Measurements from ENCODE around the gene C22orf15. TPM values are rescaled to one million over a fixed set of nuclear protein-coding genes. Genes with fewer than 3 reads are reported as not detected.

The C22orf15 gene
- total RNA-seq, 2 experiments from 2014 or later: 0.99 to 1.3 TPM

DNA sequence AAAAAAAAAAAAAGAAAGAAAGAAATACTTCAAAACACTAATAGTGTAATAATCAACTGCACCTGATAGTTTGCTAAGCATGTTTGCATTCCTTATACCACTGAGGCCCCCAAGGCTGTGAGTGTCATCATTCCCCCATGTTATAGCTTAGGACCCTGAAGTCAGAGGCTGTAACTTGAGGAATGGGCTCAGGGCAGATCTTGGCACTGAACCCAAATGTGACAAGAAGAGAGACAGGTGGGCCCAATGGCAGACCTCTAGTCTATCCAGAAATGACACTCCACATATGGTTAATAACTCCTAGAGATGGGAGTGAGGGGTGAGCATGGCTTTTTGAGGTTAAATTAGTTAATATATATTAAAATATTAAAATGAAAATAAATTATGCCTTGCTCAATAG, 25.1 kb upstream of the C22orf15 start:
- Mint-ChIP-seq H3K36me3 (ENCODE audit: low read depth) (no peaks in the 10 kb centered on the region), H3K9me3 (no peaks in the 10 kb centered on the region), H3K4me3 (no peak overlapping the region), H3K27ac (no peak overlapping the region), H3K27me3 (no peaks in the 10 kb centered on the region), H3K4me1 (peaks cover 3% of the 10 kb centered on the region)
- no peak for DNase-seq
- CTCF ChIA-PET: interaction anchor here (0.6 to 1.1 kb wide), 4 partner anchors 9 to 813 kb away, joined by 3 read pairs; partner anchors contain the start of gene MIF
- POLR2A ChIA-PET: no interaction called here

GRCh38 chr22:23742505-23743264, 20.1 kb upstream of the C22orf15 start:
- CTCF ChIA-PET: interaction anchor here (0.6 kb wide), 1 partner anchor 63 kb away, joined by 4 read pairs; no protein-coding TSS in a partner anchor
- peaks cover 7% of the 10 kb centered on the region for H3K9me3 Mint-ChIP-seq
- no peak for DNase-seq
- no peaks in the 10 kb centered on the region for H3K27me3 Mint-ChIP-seq
- peaks cover 3% of the 10 kb centered on the region for H3K4me1 Mint-ChIP-seq
- peaks cover 19% of the 10 kb centered on the region for H3K36me3 Mint-ChIP-seq (ENCODE audit: low read depth)
- no peak overlapping the region for H3K27ac Mint-ChIP-seq
- POLR2A ChIA-PET: no interaction called here
- H3K4me3 Mint-ChIP-seq: no peak overlapping the region

DNA sequence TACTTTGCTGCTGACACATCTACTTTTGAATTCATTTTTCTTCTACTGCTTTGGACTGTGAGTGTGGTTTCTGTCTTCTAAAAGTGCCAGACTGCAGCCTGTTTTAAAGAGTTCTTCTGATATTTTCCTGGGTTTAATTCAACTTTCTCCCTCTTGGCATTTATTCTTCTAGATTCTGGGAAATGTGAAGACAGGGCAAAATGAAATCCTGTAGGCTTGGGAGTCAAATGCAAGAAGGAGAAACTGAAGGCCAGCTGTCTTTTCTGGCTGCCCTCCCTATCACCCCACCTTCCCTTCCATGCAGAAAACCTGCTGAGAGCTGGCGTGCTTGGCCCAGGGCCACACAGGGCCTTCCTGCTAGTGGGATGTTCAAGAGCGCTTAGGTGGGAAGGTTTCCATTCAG, 19.5 kb upstream of the C22orf15 start:
- peaks cover 19% of the 10 kb centered on the region for H3K36me3 Mint-ChIP-seq (ENCODE audit: low read depth)
- ChIA-PET POLR2A (no interaction called here), CTCF (interaction anchor here (1.3 to 1.4 kb wide), 2 partner anchors 16 to 30 kb away, joined by 3 to 4 read pairs; no protein-coding TSS in a partner anchor)
- H3K27me3 Mint-ChIP-seq: no peaks in the 10 kb centered on the region
- H3K4me1 Mint-ChIP-seq: peaks cover 3% of the 10 kb centered on the region
- peaks cover 7% of the 10 kb centered on the region for H3K9me3 Mint-ChIP-seq
- no peak overlapping the region for H3K4me3 Mint-ChIP-seq
- H3K27ac Mint-ChIP-seq: no peak overlapping the region
- no peak for DNase-seq

DNA sequence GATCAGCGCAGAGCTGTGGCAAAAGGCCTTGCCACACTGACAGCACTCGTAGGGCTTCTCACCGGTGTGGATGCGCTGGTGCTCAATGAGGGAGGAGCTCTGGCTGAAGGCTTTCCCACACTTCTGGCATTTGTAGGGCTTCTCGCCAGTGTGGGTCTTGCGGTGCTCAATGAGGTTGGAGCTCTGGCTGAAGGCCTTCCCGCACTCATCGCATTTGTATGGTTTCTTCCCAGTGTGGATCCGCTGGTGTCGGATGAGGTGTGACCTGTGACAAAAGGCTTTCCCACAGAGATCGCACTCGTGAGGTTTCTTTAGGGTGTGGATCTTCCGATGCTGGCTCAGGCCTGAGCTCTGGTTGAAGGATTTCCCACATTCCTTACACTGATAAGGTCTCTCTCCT, 18.8 kb upstream of the C22orf15 start:
- no peak overlapping the region for H3K4me3 Mint-ChIP-seq
- ChIA-PET POLR2A (interaction anchor here (0.6 kb wide), 1 partner anchor 154 kb away, joined by 4 read pairs; no protein-coding TSS in a partner anchor), CTCF (interaction anchor here (1.1 to 1.4 kb wide), 3 partner anchors 16 to 30 kb away, joined by 3 to 4 read pairs (median 3); partner anchors contain the start of gene CHCHD10)
- no peaks in the 10 kb centered on the region for H3K27me3 Mint-ChIP-seq
- no peak for DNase-seq
- no peaks in the 10 kb centered on the region for H3K4me1 Mint-ChIP-seq
- no peak overlapping the region for H3K27ac Mint-ChIP-seq
- H3K36me3 Mint-ChIP-seq (ENCODE audit: low read depth): peaks cover 19% of the 10 kb centered on the region
- peaks cover 7% of the 10 kb centered on the region for H3K9me3 Mint-ChIP-seq

DNA sequence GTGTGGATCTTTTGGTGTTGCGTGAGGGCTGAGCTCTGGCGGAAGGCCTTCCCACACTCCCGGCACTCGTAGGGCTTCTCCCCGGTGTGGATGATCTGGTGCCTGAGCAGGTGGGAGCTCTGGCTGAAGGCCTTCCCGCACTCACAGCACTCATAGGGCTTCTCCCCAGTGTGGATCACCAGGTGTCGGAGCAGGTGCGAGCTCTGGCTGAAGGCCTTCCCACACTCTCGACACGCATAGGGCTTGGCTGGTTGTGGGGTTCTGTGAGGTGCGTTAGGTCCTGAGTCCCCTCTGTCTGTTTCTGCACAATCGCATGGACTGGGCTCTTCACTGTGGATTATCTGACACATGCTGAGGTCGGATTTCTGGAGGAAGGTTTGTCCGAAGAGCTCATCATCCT, 18.3 kb upstream of the C22orf15 start:
- H3K9me3 Mint-ChIP-seq: peaks cover 7% of the 10 kb centered on the region
- CTCF ChIA-PET: interaction anchor here (1.1 to 1.4 kb wide), 3 partner anchors 15 to 31 kb away, joined by 3 to 4 read pairs (median 3); partner anchors contain the start of gene CHCHD10
- H3K4me3 Mint-ChIP-seq: no peak overlapping the region
- H3K27ac Mint-ChIP-seq: no peak overlapping the region
- POLR2A ChIA-PET: interaction anchor here (0.6 kb wide), 1 partner anchor 155 kb away, joined by 4 read pairs; no protein-coding TSS in a partner anchor
- DNase-seq: no peak
- H3K4me1 Mint-ChIP-seq: no peaks in the 10 kb centered on the region
- peaks cover 19% of the 10 kb centered on the region for H3K36me3 Mint-ChIP-seq (ENCODE audit: low read depth)
- H3K27me3 Mint-ChIP-seq: no peaks in the 10 kb centered on the region

DNA sequence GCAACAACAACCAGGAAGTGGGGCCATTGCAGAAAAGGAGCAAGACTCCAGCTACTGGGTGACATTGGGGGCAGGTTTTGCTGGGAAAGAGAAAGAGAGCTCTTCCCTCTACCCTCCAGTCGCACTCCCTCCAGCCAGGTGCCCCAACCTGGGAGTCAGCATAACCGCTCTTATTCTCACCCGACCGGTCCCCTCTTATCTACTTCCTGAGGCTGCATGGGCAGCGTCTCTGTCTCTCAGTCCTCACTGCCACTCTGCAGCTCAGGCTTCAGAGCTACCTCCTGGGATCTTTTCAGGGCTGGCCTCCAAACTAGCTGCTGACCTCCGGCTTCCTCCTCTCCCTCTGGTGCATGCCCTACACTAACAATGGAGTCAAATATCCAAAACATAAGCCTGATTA, 17.0 kb upstream of the C22orf15 start:
- no peak overlapping the region for H3K4me3 Mint-ChIP-seq
- H3K36me3 Mint-ChIP-seq (ENCODE audit: low read depth): peaks cover 19% of the 10 kb centered on the region
- no peaks in the 10 kb centered on the region for H3K27me3 Mint-ChIP-seq
- peaks cover 11% of the 10 kb centered on the region for H3K4me1 Mint-ChIP-seq
- no peak for DNase-seq
- CTCF ChIA-PET: interaction anchor here (1.3 kb wide), 1 partner anchor 18 kb away, joined by 3 read pairs; no protein-coding TSS in a partner anchor
- H3K9me3 Mint-ChIP-seq: peaks cover 7% of the 10 kb centered on the region
- POLR2A ChIA-PET: no interaction called here
- no peak overlapping the region for H3K27ac Mint-ChIP-seq

DNA sequence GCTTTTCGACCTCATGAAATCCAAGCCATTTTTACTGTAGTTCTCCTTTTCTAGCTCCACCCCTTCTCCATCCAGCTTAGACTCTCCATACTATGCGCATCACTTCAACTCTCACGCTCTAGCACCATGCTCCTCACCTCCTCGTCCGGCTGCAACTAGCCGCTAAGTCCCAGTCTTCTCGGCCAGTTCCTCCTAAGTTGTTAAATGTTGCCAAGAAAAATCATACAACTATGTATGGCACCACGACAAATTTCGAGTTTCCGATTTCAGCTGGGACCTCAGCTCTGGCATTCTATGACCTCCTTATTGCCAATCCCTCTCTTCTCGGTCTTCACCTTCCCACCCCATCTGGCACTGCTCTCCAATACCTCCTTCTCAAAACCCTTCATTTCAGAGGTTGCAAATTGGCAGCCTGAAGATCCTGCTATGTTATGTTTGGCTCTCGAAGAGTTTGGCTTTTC, 12.9 kb upstream of the C22orf15 start:
- no peaks in the 10 kb centered on the region for H3K9me3 Mint-ChIP-seq
- H3K27ac Mint-ChIP-seq: peak overlapping the region; percentile 73
- no peak for DNase-seq
- ChIA-PET CTCF (interaction anchor here (0.6 to 3.5 kb wide), 3 partner anchors 16 to 51 kb away, joined by 3 to 20 read pairs (median 3); partner anchors contain the start of gene CHCHD10), POLR2A (no interaction called here)
- peak overlapping the region; percentile 79 for H3K4me3 Mint-ChIP-seq
- H3K27me3 Mint-ChIP-seq: no peaks in the 10 kb centered on the region
- H3K36me3 Mint-ChIP-seq (ENCODE audit: low read depth): peaks cover 4% of the 10 kb centered on the region
- peaks cover 17% of the 10 kb centered on the region for H3K4me1 Mint-ChIP-seq

- H3K27me3 Mint-ChIP-seq: no peaks in the 10 kb centered on the region
- ChIA-PET POLR2A (no interaction called here), CTCF (interaction anchor here (1.0 to 3.5 kb wide), 3 partner anchors 15 to 144 kb away, joined by 3 to 20 read pairs (median 4); partner anchors contain the start of genes CHCHD10 and MIF)
- H3K4me3 Mint-ChIP-seq: peak overlapping the region; percentile 79
- no peaks in the 10 kb centered on the region for H3K36me3 Mint-ChIP-seq (ENCODE audit: low read depth)
- H3K27ac Mint-ChIP-seq: peak overlapping the region; percentile 73
- peaks cover 17% of the 10 kb centered on the region for H3K4me1 Mint-ChIP-seq
- H3K9me3 Mint-ChIP-seq: no peaks in the 10 kb centered on the region
- no peak for DNase-seq
These were observed 12.4 kb upstream of the C22orf15 start for GRCh38 chr22:23750367-23750713.

DNA sequence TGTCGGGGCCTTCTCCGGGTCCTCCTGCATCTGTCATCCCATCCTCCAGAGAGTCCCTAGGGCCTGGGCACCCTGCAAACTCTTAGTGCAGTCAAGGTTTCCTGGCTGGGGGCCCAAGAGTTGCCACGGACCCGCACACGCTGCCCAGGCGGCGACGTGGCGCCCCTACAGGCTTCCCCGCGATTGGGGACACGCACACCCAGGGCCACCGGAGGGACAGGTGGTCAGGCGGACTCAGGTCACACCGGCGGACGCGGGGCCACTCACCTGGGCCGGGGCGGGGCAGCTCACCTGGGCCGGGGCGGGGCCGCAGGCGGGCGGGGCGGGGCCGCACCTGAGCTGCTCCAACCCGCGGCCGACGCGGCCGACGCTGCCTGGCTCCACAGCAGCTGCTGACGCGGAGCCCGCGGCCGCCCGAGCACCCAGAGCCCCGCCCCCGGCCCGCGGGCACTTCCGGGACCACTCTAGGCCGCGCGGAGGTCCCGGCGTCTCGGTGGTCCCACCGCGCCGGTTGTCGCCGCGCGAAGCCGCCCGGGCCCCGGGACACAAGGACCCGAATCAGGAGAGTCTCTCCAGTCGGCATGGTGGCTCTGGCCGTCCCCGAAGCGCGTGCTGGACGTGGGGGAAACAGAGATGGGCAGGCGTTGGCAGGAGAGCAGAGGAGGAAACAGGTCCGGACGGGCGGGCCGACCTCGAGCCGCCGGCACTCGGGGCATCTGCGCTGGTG, 11.9 kb upstream of the C22orf15 start, which contains the start of gene ZNF70:
Gene ZNF70, minus strand, starts transcription at position 399 of the 727 bp plus-strand sequence. CDS start 5,972 bp downstream, outside the sequence.
- CTCF ChIA-PET: interaction anchor here (1.0 to 3.5 kb wide), 3 partner anchors 15 to 143 kb away, joined by 3 to 20 read pairs (median 4); partner anchors contain the start of genes CHCHD10 and MIF
- Mint-ChIP-seq H3K27ac (peak within 1 kb of the TSS; percentile 73), H3K4me3 (peak within 1 kb of the TSS; percentile 79), H3K36me3 (ENCODE audit: low read depth) (no peaks in the 10 kb centered on the region), H3K27me3 (no peaks in the 10 kb centered on the region), H3K9me3 (no peaks in the 10 kb centered on the region), H3K4me1 (peaks cover 17% of the 10 kb centered on the region)
- POLR2A ChIA-PET: interaction anchor here (0.7 kb wide), 1 partner anchor 613 kb away, joined by 3 read pairs; no protein-coding TSS in a partner anchor
- peak; percentile 80 for DNase-seq

DNA sequence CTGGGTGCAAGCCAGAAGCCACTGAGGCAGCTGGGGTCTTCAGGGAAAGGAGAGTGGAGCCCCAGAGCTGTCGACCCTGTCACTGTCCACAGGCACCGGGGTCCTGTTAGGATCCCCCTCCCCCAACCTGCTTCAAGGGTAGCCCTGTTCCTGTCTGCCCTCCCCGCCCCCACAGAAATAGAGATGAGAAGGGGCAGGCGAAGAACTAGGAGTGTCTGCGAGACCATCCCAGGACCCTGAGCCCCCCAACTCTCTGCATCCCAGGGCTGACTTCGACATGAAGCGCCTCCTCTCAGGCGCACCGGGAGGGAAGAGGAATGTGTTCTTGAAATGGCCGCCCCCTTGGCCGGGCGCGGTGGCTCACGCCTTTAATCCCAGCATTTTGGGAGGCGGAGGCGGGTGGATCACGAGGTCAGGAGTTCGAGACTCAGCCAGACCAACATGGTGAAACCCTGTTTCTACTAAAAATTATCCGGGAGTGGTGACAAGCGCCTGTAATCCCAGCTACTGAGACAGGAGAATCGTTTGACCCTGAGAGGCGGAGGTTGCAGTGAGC, 11.3 kb upstream of the C22orf15 start:
- peaks cover 17% of the 10 kb centered on the region for H3K4me1 Mint-ChIP-seq
- H3K27me3 Mint-ChIP-seq: no peaks in the 10 kb centered on the region
- ChIA-PET CTCF (interaction anchor here (0.6 to 3.5 kb wide), 3 partner anchors 14 to 232 kb away, joined by 4 to 20 read pairs (median 5); partner anchors contain the start of genes CHCHD10 and MIF), POLR2A (interaction anchor here (0.7 kb wide), 1 partner anchor 613 kb away, joined by 3 read pairs; no protein-coding TSS in a partner anchor)
- H3K9me3 Mint-ChIP-seq: no peaks in the 10 kb centered on the region
- H3K27ac Mint-ChIP-seq: peak overlapping the region; percentile 66
- H3K4me3 Mint-ChIP-seq: peak overlapping the region; percentile 66
- no peaks in the 10 kb centered on the region for H3K36me3 Mint-ChIP-seq (ENCODE audit: low read depth)
- DNase-seq: no peak

DNA sequence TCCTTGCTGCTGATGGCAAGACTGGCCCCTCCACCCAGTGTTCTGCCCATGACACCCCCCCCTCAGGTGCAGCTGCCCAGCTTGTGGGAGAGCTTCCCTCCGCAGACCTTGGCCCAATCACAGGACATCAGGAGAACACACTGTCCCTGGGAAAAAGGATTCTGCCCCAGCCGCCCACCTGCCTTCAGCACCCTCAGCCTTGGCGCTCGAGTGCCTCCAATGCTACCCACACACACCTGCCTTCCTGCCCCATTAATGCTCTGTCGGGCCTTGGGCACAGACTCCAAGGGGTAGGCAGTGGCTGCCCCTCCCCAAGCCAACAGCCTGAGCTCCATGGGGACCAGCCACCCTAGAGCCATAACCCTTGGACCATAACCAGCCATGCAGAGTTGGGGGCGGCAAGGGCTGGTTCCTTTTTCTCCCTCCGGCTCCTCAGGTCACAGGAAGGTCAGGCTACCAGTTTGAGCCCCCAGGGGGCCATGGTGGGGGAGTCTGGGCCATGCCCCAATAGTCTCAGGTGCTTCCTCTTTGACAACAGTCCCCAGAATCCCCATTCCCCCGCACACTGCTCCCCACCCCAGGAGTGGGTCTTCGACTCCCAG, 10.6 kb upstream of the C22orf15 start:
- H3K27me3 Mint-ChIP-seq: no peaks in the 10 kb centered on the region

DNA sequence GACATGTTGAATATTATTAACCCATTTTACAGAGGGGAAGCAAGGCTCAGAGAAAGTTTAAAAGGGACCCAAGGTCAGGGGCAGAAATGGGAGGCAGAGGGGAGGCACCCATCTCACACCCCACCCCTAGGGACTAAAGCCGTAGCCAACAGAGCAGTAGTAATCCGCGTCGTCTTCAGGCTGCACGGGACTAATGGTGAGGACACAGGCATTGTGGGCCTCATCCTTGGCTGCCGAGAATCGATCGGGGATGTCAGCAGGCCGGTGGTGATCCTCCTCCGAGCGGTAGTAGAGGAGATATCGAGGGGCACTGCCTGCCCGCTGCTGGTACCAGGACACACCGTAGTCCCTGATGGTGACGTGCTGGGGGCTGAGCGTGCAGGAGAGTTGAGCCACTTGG, 10.0 kb upstream of the C22orf15 start:
- POLR2A ChIA-PET: no interaction called here
- Mint-ChIP-seq H3K27ac (peak overlapping the region; percentile 72), H3K36me3 (ENCODE audit: low read depth) (no peaks in the 10 kb centered on the region), H3K4me3 (peak overlapping the region; percentile 66), H3K9me3 (no peaks in the 10 kb centered on the region), H3K27me3 (no peaks in the 10 kb centered on the region), H3K4me1 (peaks cover 19% of the 10 kb centered on the region)
- DNase-seq: no peak
- CTCF ChIA-PET: interaction anchor here (0.6 kb wide), 1 partner anchor 21 kb away, joined by 5 read pairs; no protein-coding TSS in a partner anchor

More for the DNA sequence above, 10.6 kb upstream of the C22orf15 start:
- Mint-ChIP-seq H3K4me1 (peaks cover 19% of the 10 kb centered on the region), H3K9me3 (no peaks in the 10 kb centered on the region), H3K27ac (peak overlapping the region; percentile 72), H3K36me3 (ENCODE audit: low read depth) (no peaks in the 10 kb centered on the region), H3K4me3 (peak overlapping the region; percentile 66)
- POLR2A ChIA-PET: no interaction called here
- CTCF ChIA-PET: interaction anchor here (0.6 to 3.5 kb wide), 3 partner anchors 13 to 233 kb away, joined by 5 to 20 read pairs (median 5); partner anchors contain the start of gene CHCHD10
- no peak for DNase-seq
